Urinary bladder (tissue), 4 donors: ENCODE data around the gene RBMS1. TPM values are rescaled to one million over a fixed set of nuclear protein-coding genes. Genes with fewer than 3 reads are reported as not detected.
A peak's percentile ranks its signal among the peaks of the same experiment; 100 is the strongest.

Experiments used
- DNase-seq: peaks from one replicate; pipeline ENCODE4 v3.0.0-alpha.2; 2015; ENCODE audit errors: extremely low spot score
- H3K27ac ChIP-seq: one replicate; pipeline ENCODE4 v1.5.1; 2013; ENCODE audit warnings: low read depth, mild to moderate bottlenecking, moderate library complexity
- H3K36me3 ChIP-seq: one replicate; pipeline ENCODE4 v1.6.1; 2013; ENCODE audit warnings: mild to moderate bottlenecking, moderate library complexity; ENCODE audit not compliant: insufficient read depth
- H3K4me1 ChIP-seq: one replicate; pipeline ENCODE4 v1.6.1; 2013; ENCODE audit warnings: mild to moderate bottlenecking, moderate library complexity; ENCODE audit not compliant: insufficient read depth
- H3K4me3 ChIP-seq: one replicate; pipeline ENCODE4 v1.5.1; 2013; ENCODE audit warnings: low read depth, low read length
- WGBS: extraction: QIAGEN DNeasy Blood & Tissue Kit; methylation state at CpG from one replicate; pipeline ENCODE4 v1.1.7; 2013; 5-methylcytosine and 5-hydroxymethylcytosine counted together
- polyA plus RNA-seq: library from polyadenylated mRNA; stranded (reverse); fragments of 200-250 nt; gene quantifications from one replicate; pipeline ENCODE4 v1.2.3, GENCODE V29; 2013
- total RNA-seq: library from RNA; depleted of rRNA; stranded (reverse); fragments of >200 nt; gene quantifications from one replicate; pipeline ENCODE4 v1.2.3, GENCODE V29; 2014
- donor health status: healthy with polysubstance abuse.
- donor health status: healthy.

The RBMS1 gene
- total and polyA plus RNA-seq, 2 donors: 41.7 to 182 TPM

GRCh38 chr2:160365716-160366367 lies 127.8 kb downstream of the RBMS1 start:
- peaks cover 1% of the 10 kb centered on the region for H3K36me3 ChIP-seq
- H3K4me1 ChIP-seq: peaks cover 2% of the 10 kb centered on the region
- no peak overlapping the region for H3K27ac ChIP-seq
- 41% methylated on average over 5 of the region's 5 CpGs for WGBS
- DNase-seq: no peak
- H3K4me3 ChIP-seq: no peak overlapping the region

GRCh38 chr2:160364364-160364763 lies 129.2 kb downstream of the RBMS1 start:
- no peak overlapping the region for H3K27ac ChIP-seq
- WGBS: 60% methylated on average over 2 of the region's 2 CpGs
- no peak for DNase-seq
- H3K4me3 ChIP-seq: no peak overlapping the region
- H3K4me1 ChIP-seq: peaks cover 2% of the 10 kb centered on the region
- peaks cover 3% of the 10 kb centered on the region for H3K36me3 ChIP-seq

- Histone ChIP-seq H3K27ac (no peak overlapping the region), H3K4me3 (no peak overlapping the region), H3K4me1 (no peaks in the 10 kb centered on the region), H3K36me3 (peaks cover 3% of the 10 kb centered on the region)
- 40% methylated on average over 3 of the region's 3 CpGs for WGBS
- no peak for DNase-seq
Measured at GRCh38 chr2:160363961-160364360, 129.6 kb downstream of the RBMS1 start.

DNA sequence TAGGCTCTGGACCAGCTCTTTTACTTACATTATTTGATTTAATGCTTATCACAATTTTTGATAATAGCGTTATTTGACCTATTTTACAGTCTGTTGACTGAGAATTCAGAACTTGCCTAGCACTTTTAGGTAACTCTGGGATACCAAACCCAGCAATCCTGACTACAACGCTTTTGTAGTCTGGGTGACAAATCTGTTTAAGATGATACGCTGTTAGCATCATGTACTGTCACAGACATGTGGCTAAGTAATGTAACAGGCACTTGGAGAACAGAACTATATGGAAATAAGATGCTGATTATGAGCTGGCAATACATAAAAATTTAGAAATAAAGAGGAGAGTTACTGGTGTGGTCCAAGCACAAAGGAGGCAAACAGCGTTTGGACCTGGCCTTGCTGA lies 130.6 kb downstream of the RBMS1 start:
- peak overlapping the region; percentile 38 for H3K27ac ChIP-seq
- H3K36me3 ChIP-seq: peaks cover 3% of the 10 kb centered on the region
- DNase-seq: no peak
- WGBS: 83% methylated on average over 4 of the region's 4 CpGs
- no peak overlapping the region for H3K4me3 ChIP-seq
- no peaks in the 10 kb centered on the region for H3K4me1 ChIP-seq

DNA sequence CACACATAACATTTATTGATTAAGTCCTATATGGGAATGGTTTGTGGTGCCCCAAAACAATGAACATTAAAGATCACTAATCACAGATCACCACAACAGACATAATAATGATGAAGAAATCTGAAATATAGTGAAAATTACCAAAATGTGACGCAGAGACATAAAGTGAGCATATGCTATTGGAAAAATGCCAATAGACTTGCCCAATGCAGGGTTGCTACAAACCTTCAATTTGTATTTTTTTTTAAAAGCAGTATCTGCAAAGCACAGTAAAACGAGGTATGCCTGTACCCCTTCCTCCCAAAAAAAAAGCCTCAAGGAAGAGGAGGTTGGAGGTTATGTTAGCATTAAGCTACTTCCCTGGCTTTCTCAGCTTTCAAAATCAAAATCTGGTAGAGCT lies 131.1 kb downstream of the RBMS1 start:
- WGBS: 91% methylated on average over 2 of the region's 2 CpGs
- no peak overlapping the region for H3K4me3 ChIP-seq
- H3K36me3 ChIP-seq: peaks cover 3% of the 10 kb centered on the region
- DNase-seq: no peak
- H3K4me1 ChIP-seq: no peaks in the 10 kb centered on the region
- H3K27ac ChIP-seq: no peak overlapping the region

DNA sequence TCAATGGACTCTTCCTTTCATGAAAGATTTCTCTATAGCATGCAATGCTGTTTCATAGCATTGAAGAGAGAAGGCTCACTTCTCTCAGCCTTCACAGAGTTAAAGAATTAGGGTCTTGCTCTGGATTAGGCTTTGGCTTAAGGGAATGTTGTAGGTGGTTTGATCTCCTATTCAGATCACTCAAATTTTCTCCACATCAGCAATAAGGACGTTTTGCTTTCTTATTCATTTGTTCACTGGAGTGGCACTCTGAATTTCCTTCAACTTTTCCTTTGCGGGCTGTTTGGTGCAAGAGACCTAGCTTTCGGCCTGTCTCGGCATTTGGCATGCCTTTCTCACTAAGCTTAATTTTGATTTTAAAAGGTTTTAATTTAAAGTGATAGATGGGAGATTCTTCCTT lies 131.6 kb downstream of the RBMS1 start:
- H3K4me3 ChIP-seq: no peak overlapping the region
- no peak overlapping the region for H3K27ac ChIP-seq
- peaks cover 3% of the 10 kb centered on the region for H3K36me3 ChIP-seq
- WGBS: 83% methylated on average over 4 of the region's 4 CpGs
- no peak for DNase-seq
- H3K4me1 ChIP-seq: no peaks in the 10 kb centered on the region

- Histone ChIP-seq H3K36me3 (peaks cover 3% of the 10 kb centered on the region), H3K4me3 (no peak overlapping the region), H3K27ac (no peak overlapping the region), H3K4me1 (no peaks in the 10 kb centered on the region)
- DNase-seq: no peak
- 87% methylated on average over 5 of the region's 5 CpGs for WGBS
Measured at GRCh38 chr2:160360089-160360757, 133.4 kb downstream of the RBMS1 start.

DNA sequence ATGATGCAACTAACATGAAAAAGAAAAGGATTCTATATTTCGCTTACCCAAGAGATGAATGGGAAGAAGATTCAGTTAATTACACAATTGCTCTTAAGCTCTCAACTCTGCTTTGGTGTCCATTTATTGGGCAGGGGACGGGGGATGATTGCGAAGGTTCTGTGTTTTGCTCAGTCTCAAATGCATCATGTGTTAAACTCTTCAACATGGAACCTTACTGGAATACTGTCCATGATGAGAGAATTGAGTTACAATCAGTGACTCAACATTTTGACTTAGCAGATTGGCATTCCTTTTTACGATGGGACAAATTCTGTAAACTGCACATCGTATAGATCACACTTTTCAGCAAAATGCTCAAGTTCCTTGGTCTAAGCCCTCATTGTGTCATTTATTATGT lies 135.6 kb downstream of the RBMS1 start:
- Histone ChIP-seq H3K27ac (no peak overlapping the region), H3K4me3 (no peak overlapping the region), H3K4me1 (no peaks in the 10 kb centered on the region), H3K36me3 (peaks cover 1% of the 10 kb centered on the region)
- DNase-seq: no peak
- 81% methylated on average over 5 of the region's 5 CpGs for WGBS

GRCh38 chr2:160356485-160356884 lies 137.1 kb downstream of the RBMS1 start:
- no peak for DNase-seq
- 81% methylated on average over 1 of the region's 1 CpG for WGBS
- Histone ChIP-seq H3K36me3 (peaks cover 1% of the 10 kb centered on the region), H3K4me1 (no peaks in the 10 kb centered on the region), H3K4me3 (no peak overlapping the region), H3K27ac (no peak overlapping the region)

DNA sequence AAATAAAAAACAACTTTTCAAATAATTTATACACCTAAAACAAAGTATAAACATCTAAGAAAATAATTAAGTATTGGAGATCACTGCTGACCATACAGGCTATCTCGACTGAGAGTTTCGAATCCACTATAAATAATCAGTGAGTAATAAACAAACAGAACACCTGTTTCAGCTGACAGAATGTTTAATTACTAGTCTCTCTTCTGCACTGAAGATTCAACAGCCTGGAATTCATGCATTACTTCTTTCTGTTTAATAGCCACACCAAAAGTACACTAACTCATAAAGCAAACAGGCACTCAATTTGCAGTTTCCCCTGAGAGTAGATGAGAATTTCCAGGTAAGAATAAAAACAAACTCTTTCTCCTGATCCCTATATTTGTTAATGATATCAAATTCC lies 138.5 kb downstream of the RBMS1 start:
- WGBS: 46% methylated on average over 2 of the region's 2 CpGs
- Histone ChIP-seq H3K4me3 (no peak overlapping the region), H3K36me3 (peaks cover under 1% of the 10 kb centered on the region), H3K27ac (no peak overlapping the region), H3K4me1 (no peaks in the 10 kb centered on the region)
- DNase-seq: no peak

GRCh38 chr2:160354677-160355076 lies 138.9 kb downstream of the RBMS1 start:
- Histone ChIP-seq H3K36me3 (no peaks in the 10 kb centered on the region), H3K4me1 (no peaks in the 10 kb centered on the region), H3K4me3 (no peak overlapping the region), H3K27ac (no peak overlapping the region)
- no peak for DNase-seq
- 55% methylated on average over 6 of the region's 6 CpGs for WGBS

DNA sequence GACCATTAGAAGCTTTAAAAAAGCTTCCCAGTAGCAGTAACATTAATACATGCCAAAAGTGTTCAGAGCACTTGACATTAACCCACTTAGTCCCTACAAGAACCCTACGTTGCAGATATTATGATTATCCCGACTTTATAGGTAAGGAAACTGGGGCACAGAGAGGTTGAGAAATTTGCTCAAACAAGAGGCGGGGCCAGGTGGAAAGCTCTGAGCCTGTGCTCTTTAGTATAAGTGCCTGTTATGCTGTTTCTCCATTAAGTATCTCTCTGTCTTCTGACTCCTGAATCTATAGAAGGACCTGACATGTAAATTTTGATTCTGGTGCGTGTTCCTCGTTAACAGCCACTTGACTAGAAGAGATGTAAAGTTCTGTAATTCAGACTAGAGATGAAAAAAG lies 139.8 kb downstream of the RBMS1 start:
- Histone ChIP-seq H3K4me3 (no peak overlapping the region), H3K4me1 (no peaks in the 10 kb centered on the region), H3K36me3 (peaks cover 2% of the 10 kb centered on the region), H3K27ac (no peak overlapping the region)
- 89% methylated on average over 5 of the region's 5 CpGs for WGBS
- no peak for DNase-seq

DNA sequence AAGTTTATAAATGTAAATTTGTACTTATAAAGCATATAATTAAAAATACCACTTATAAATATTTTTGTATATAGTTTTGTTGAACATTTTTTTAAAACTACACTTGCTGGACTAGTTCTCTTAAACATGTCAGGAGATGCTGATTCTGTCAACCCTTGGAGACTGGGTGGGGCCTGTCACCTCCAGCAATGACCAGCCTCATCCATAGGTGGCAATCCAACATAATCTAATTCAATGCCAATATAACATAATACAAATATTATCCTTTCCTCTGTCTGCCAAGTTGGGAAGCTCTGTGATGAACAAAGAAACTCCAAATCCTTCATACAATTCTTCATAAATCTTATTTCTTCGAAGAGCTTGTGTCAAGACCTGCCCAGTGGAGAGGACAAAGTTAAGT lies 140.4 kb downstream of the RBMS1 start:
- no peak overlapping the region for H3K4me3 ChIP-seq
- 39% methylated on average over 1 of the region's 1 CpG for WGBS
- peaks cover 2% of the 10 kb centered on the region for H3K36me3 ChIP-seq
- no peak overlapping the region for H3K27ac ChIP-seq
- DNase-seq: no peak
- H3K4me1 ChIP-seq: no peaks in the 10 kb centered on the region

DNA sequence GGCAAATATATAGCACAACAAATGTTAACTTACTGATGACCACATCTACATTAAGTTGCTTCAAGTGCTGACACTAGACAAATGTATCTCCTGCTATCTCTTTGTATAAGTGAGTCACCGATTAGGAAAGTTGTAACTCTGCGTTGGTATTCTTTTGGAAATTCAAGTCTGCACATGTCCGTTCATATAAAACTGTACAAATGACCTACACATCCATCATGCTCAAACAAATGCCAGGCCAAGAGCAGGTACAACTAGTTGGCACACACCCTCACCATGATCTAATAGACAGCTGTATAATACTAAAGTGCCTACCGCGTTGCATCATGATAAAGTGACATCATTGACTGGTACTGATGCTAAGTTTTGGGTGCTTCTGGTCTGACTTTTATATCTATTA lies 141.1 kb downstream of the RBMS1 start:
- no peak for DNase-seq
- Histone ChIP-seq H3K4me1 (no peaks in the 10 kb centered on the region), H3K27ac (no peak overlapping the region), H3K36me3 (peaks cover 2% of the 10 kb centered on the region), H3K4me3 (no peak overlapping the region)
- WGBS: 73% methylated on average over 5 of the region's 5 CpGs
